K562 (cell line): ENCODE measurements around the gene GRIK3.

ENCODE experiments used
- ATF3 ChIP-seq, 2 experiments: fragments of 450-650 bp in 1 of 2; sonication (generic) in 1 of 2; formaldehyde crosslinking in 1 of 2; IDR thresholded peaks in 1 of 2; conservative IDR thresholded peaks in 1 of 2; 2 replicates each; pipeline versions ENCODE4 v1.6.1 to v1.8.1; 2016 to 2023; ENCODE audit warnings: mild to moderate bottlenecking in 2 of 2, moderate library complexity in 2 of 2, inconsistent platforms in 1 of 2, missing genetic modification reagents in 1 of 2
- HMGXB4 ChIP-seq: sonication (generic); formaldehyde crosslinking; IDR thresholded peaks from 2 replicates; pipeline ENCODE4 v1.8.1; 2023; ENCODE audit warnings: mild to moderate bottlenecking, missing genetic modification reagents
- NONO ChIP-seq, 2 experiments: fragments of 200-400 bp in 1 of 2; fragments of 450-650 bp in 1 of 2; formaldehyde crosslinking in 1 of 2; IDR thresholded peaks; 2 replicates each; pipeline ENCODE4 v1.6.1; 2017; ENCODE audit warnings: low read depth in 2 of 2, mild to moderate bottlenecking in 2 of 2, moderate library complexity in 2 of 2, low read length in 1 of 2
- POLR2AphosphoS5 ChIP-seq: IDR thresholded peaks from 2 replicates; pipeline ENCODE4 v1.6.1; 2011; ENCODE audit warnings: mild to moderate bottlenecking, low read depth, low read length, moderate library complexity; ENCODE audit not compliant: control insufficient read depth, insufficient read depth
- PYGO2 ChIP-seq: fragments of 450-650 bp; IDR thresholded peaks from 2 replicates; pipeline ENCODE4 v1.6.1; 2016; ENCODE audit warnings: mild to moderate bottlenecking, missing genetic modification characterization, moderate library complexity, missing compliant biosample characterization
- THRAP3 ChIP-seq: fragments of 450-650 bp; IDR thresholded peaks from 2 replicates; pipeline ENCODE4 v1.6.1; 2016; ENCODE audit warnings: mild to moderate bottlenecking, inconsistent platforms, borderline replicate concordance

GRCh38 chr1:36882536-36883285 is 151.6 kb downstream of the GRIK3 start:
- TF ChIP-seq HMGXB4 (CRISPR knock-in tag) (no peak), ATF3 (IDR thresholded peaks at IDR 0.05) (no peak), ATF3 (CRISPR knock-in tag; conservative IDR thresholded peaks at IDR 0.05) (no peak), NONO (IDR thresholded peaks at IDR 0.05; ENCODE audit: low read depth in 2 of 2, low read length in 1 of 2) (no peak), POLR2AphosphoS5 (no peak), PYGO2 (tag) (no peak), THRAP3 (no peak)
